Choroid plexus epithelial cell (primary cell): Measurements from ENCODE around the gene KRT71.

ENCODE experiments used
- DNase-seq: peaks from one replicate; pipeline ENCODE4 v3.0.0-alpha.2; 2010; ENCODE audit warnings: low read depth
- H3K4me3 ChIP-seq: 2 replicates; pipeline ENCODE4 v1.5.1; 2011; ENCODE audit warnings: low read depth, mild to moderate bottlenecking, control low read depth, low read length, moderate library complexity
- CTCF ChIP-seq: conservative IDR thresholded peaks from 2 replicates; pipeline ENCODE4 v1.5.1; 2011; ENCODE audit warnings: low read depth, mild to moderate bottlenecking, control low read depth, inconsistent platforms, low read length, moderate library complexity

Gene KRT71

GRCh38 chr12:52539821-52540173, 13.1 kb downstream of the KRT71 start:
- no peak overlapping the region for H3K4me3 ChIP-seq
- TF ChIP-seq CTCF = no peak
- no peak for DNase-seq

GRCh38 chr12:52539083-52539820, 13.7 kb downstream of the KRT71 start:
- H3K4me3 ChIP-seq = no peak overlapping the region
- DNase-seq = peak; percentile 11
- TF ChIP-seq CTCF = no peak

GRCh38 chr12:52537101-52537500, 15.8 kb downstream of the KRT71 start:
- no peak for DNase-seq
- no peak for TF ChIP-seq CTCF
- H3K4me3 ChIP-seq = no peak overlapping the region

- no peak overlapping the region for H3K4me3 ChIP-seq
- no peak for DNase-seq
- TF ChIP-seq CTCF = no peak
Observed at GRCh38 chr12:52535574-52535973, 17.4 kb downstream of the KRT71 start.

- no peak for TF ChIP-seq CTCF
- DNase-seq = no peak
- H3K4me3 ChIP-seq = no peak overlapping the region
Observed at GRCh38 chr12:52534482-52534881, 18.5 kb downstream of the KRT71 start.

- TF ChIP-seq CTCF = no peak
- no peak overlapping the region for H3K4me3 ChIP-seq
Observed at GRCh38 chr12:52533686-52534470, 19.1 kb downstream of the KRT71 start.

More at GRCh38 chr12:52533686-52534470, 19.1 kb downstream of the KRT71 start:
- DNase-seq = no peak
